ENCODE results near the gene PPARD. TPM values are rescaled to one million over a fixed set of nuclear protein-coding genes. Genes with fewer than 3 reads are reported as not detected.
A peak's percentile ranks its signal among the peaks of the same experiment; 100 is the strongest.

The PPARD gene
- total and polyA plus RNA-seq, 8 donors = 21.0 to 28.4 (median 23.9) TPM

DNA sequence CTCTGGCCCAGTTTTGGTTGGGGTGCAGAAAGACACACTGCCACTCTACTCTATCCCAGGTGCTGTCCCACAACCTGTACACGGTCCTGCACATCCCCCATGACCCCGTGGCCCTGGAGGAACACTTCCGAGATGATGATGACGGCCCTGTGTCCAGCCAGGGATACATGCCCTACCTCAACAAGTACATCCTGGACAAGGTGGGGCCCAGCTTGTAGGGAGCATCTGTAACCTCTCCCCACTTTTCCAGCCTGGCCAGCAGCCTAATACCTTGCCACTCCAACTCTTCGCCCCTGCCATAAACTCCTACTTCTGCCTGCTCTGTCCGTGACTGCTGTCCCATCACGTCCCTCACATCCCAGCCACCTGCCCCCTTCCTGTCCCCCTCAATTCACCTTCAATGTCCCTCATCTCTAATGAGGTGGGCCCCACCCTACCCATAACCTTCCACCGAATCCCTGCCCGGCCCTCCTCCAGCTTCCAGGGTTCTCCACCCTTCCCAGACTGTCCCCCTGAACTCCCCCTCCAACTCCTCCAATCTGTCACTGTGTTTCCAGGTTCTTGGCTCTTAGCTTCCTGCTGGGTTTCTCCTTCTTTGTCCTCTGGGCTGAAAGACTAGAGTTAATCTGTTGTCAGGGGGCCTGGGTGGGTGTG, 32.6 kb upstream of the PPARD start:
- H3K27ac ChIP-seq = peak overlapping the region in 1 of 2 donors; percentile 87
- H3K4me1 ChIP-seq = peaks cover 0 to 42% of the 10 kb centered on the region in 2 donors
- no peak overlapping the region for H3K4me3 ChIP-seq
- DNase-seq (no peak), ATAC-seq (no peak)
- no peaks in the 10 kb centered on the region for H3K27me3 ChIP-seq
- no peaks in the 10 kb centered on the region for H3K9me3 ChIP-seq
- H3K36me3 ChIP-seq = no peaks in the 10 kb centered on the region
- intact Hi-C loops (cut with DNase I) = no loop called here
- no peak for TF ChIP-seq CTCF (IDR thresholded peaks at IDR 0.05)

- Histone ChIP-seq H3K27me3 (no peaks in the 10 kb centered on the region), H3K4me3 (no peak overlapping the region), H3K36me3 (no peaks in the 10 kb centered on the region), H3K9me3 (no peaks in the 10 kb centered on the region), H3K4me1 (peaks cover 0 to 41% of the 10 kb centered on the region in 2 donors), H3K27ac (peak overlapping the region in 1 of 2 donors; percentile 87)
- DNase-seq (no peak), ATAC-seq (no peak)
- no peak for TF ChIP-seq CTCF (IDR thresholded peaks at IDR 0.05)
- intact Hi-C loops (cut with DNase I) = no loop called here
Measured at GRCh38 chr6:35310265-35310831, 32.0 kb upstream of the PPARD start.

DNA sequence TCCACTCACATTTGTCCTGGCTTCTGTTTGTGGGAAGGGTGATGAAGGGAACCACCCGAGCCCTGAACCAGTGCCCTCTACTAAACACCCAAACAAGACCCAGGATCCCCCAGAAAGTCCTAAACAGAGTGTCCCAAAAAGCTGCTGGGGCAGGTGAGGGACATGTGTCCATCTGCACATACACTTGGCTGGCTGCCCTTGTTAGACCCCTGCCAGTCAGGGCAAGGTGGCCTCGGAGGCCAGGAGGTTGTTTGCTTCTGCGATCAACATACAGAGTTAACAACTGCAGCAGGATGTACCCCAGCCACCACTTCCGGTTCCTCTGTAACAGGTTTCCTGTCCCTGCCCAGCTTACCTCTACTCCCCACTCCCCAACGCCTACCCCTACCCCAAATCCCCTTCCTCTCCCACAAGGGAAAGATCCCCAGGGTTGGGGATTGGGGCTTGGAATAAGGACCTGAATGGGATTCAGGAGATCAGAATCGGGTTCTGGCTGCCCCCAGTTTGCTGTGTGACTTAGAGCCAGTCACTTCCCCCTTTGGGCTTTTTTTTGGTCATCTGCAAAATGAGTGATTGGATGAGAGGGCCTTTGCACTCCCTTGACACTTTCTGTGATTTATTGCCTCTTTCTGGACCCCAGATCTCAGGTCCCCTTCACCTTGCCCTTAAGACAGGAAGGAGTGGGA, 30.8 kb upstream of the PPARD start:
- Histone ChIP-seq H3K4me3 (no peak overlapping the region), H3K27me3 (no peaks in the 10 kb centered on the region), H3K36me3 (no peaks in the 10 kb centered on the region), H3K27ac (peak overlapping the region; percentile 26 to 87), H3K9me3 (no peaks in the 10 kb centered on the region), H3K4me1 (peaks cover 0 to 41% of the 10 kb centered on the region in 2 donors)
- no peak for TF ChIP-seq CTCF (IDR thresholded peaks at IDR 0.05)
- intact Hi-C loops (cut with DNase I) = no loop called here
- DNase-seq (no peak), ATAC-seq (no peak)

- H3K9me3 ChIP-seq = no peaks in the 10 kb centered on the region
- H3K27ac ChIP-seq = peak overlapping the region; percentile 26 to 87
- ATAC-seq = no peak
- TF ChIP-seq CTCF (IDR thresholded peaks at IDR 0.05) = no peak
- H3K36me3 ChIP-seq = peaks cover 0 to 3% of the 10 kb centered on the region in 2 donors
- no peak overlapping the region for H3K4me3 ChIP-seq
- DNase-seq = no peak
- H3K27me3 ChIP-seq = no peaks in the 10 kb centered on the region
- H3K4me1 ChIP-seq = peaks cover 0 to 41% of the 10 kb centered on the region in 2 donors
- intact Hi-C loops (cut with DNase I) = no loop called here
Measured at GRCh38 chr6:35312076-35312800, 30.1 kb upstream of the PPARD start.

- DNase-seq (no peak), ATAC-seq (peak; percentile 21)
- Histone ChIP-seq H3K36me3 (peaks cover 0 to 9% of the 10 kb centered on the region in 2 donors), H3K27me3 (no peaks in the 10 kb centered on the region), H3K4me3 (no peak overlapping the region), H3K27ac (peak overlapping the region in 1 of 2 donors; percentile 87), H3K9me3 (no peaks in the 10 kb centered on the region), H3K4me1 (peaks cover 3 to 41% of the 10 kb centered on the region in 2 donors)
- intact Hi-C loops (cut with DNase I) = no loop called here
- TF ChIP-seq CTCF (IDR thresholded peaks at IDR 0.05) = no peak
Measured at GRCh38 chr6:35312807-35313206, 29.6 kb upstream of the PPARD start.
